IPS-18c (cell line): Measurements from ENCODE around the gene FURIN.

Experiments used
- H3K4me3 ChIP-seq: 2 replicates; pipeline ENCODE4 v1.7.0; 2013; ENCODE audit warnings: low read depth, mild to moderate bottlenecking, low read length, moderate library complexity; ENCODE audit not compliant: insufficient read depth
- H3K9me3 ChIP-seq: one replicate; pipeline ENCODE4 v1.6.1; 2013; ENCODE audit warnings: mild to moderate bottlenecking, low read length, moderate library complexity; ENCODE audit not compliant: control insufficient read depth, insufficient read depth

The FURIN gene

DNA sequence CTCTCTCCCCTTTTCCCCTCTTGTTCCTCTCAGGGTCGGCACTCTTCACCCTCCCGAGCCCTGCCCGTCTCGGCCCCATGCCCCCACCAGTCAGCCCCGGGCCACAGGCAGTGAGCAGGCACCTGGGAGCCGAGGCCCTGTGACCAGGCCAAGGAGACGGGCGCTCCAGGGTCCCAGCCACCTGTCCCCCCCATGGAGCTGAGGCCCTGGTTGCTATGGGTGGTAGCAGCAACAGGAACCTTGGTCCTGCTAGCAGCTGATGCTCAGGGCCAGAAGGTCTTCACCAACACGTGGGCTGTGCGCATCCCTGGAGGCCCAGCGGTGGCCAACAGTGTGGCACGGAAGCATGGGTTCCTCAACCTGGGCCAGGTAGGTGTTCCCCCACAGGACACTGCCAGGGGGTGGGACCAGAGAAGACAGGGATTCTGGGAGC, 7.2 kb downstream of the FURIN start:
- no peaks in the 10 kb centered on the region for H3K9me3 ChIP-seq
- H3K4me3 ChIP-seq: no peak overlapping the region

DNA sequence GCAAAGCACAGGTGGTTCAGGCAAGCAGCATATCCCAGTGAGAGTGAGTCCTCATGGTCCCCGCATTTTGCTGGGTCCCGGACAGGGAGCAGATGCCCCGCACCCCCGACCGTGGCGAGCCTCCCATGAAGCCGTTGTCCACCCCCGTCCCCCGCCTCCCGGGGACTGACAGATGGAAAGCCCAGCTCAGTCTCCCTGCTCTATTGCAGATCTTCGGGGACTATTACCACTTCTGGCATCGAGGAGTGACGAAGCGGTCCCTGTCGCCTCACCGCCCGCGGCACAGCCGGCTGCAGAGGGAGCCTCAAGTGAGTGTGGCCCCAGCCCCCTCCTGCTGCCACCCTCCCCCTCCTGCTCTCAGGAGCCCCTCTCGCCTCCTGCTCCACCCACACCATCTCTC, 7.7 kb downstream of the FURIN start:
- Histone ChIP-seq H3K9me3 (no peaks in the 10 kb centered on the region), H3K4me3 (no peak overlapping the region)

DNA sequence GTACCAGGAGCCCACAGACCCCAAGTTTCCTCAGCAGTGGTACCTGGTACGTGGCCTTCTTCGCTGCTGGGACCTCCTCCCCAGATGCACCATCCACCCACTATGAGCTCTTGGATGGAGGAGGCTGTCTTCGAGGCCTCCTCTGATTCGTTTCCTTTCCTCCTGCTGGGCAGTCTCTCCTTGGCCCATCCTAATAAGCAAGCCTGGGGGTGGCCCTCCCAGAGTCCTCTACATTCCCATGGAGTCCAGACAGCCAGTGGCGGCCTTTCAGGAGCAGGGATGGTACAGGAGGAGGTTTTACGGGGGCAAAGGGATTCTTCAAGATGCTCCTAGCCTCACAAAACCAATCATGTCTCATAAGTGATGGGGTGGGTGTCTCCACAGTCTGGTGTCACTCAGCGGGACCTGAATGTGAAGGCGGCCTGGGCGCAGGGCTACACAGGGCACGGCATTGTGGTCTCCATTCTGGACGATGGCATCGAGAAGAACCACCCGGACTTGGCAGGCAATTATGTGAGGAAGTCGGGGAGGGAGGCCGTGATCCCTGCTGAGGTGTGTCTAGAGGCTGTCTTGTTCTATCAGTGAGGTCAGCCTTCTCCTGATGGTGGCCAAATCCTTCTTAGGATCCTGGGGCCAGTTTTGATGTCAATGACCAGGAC, 8.3 kb downstream of the FURIN start:
- no peaks in the 10 kb centered on the region for H3K9me3 ChIP-seq
- H3K4me3 ChIP-seq: no peak overlapping the region

- Histone ChIP-seq H3K4me3 (no peak overlapping the region; the same call in 1 of the 2 replicates), H3K9me3 (no peaks in the 10 kb centered on the region)
Measured at GRCh38 chr15:90877315-90877714, 8.9 kb downstream of the FURIN start.

DNA sequence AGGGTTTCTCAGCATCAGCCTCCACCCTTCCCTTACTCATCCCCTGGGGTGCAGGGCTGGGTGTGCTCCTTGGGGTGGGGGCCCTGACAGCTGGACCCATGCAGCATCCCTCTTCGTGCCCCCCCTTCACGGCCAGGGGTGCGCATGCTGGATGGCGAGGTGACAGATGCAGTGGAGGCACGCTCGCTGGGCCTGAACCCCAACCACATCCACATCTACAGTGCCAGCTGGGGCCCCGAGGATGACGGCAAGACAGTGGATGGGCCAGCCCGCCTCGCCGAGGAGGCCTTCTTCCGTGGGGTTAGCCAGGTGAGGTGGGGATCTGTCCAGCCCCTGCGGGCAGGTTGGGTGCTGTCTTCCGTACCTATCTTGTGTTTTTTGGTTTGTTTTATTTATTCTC, 9.6 kb downstream of the FURIN start:
- Histone ChIP-seq H3K9me3 (no peaks in the 10 kb centered on the region), H3K4me3 (no peak overlapping the region)

- Histone ChIP-seq H3K9me3 (no peaks in the 10 kb centered on the region), H3K4me3 (no peak overlapping the region)
Measured at GRCh38 chr15:90878660-90879059, 10.3 kb downstream of the FURIN start.

- no peak overlapping the region for H3K4me3 ChIP-seq
- no peaks in the 10 kb centered on the region for H3K9me3 ChIP-seq
Measured at GRCh38 chr15:90879730-90880366, 11.5 kb downstream of the FURIN start.

- Histone ChIP-seq H3K9me3 (no peaks in the 10 kb centered on the region), H3K4me3 (no peak overlapping the region)
Measured at GRCh38 chr15:90880381-90881145, 12.2 kb downstream of the FURIN start.

GRCh38 chr15:90881181-90881977, 13.0 kb downstream of the FURIN start:
- Histone ChIP-seq H3K9me3 (no peaks in the 10 kb centered on the region), H3K4me3 (no peak overlapping the region)

GRCh38 chr15:90881978-90882721, 13.8 kb downstream of the FURIN start:
- H3K4me3 ChIP-seq: no peak overlapping the region
- no peaks in the 10 kb centered on the region for H3K9me3 ChIP-seq

DNA sequence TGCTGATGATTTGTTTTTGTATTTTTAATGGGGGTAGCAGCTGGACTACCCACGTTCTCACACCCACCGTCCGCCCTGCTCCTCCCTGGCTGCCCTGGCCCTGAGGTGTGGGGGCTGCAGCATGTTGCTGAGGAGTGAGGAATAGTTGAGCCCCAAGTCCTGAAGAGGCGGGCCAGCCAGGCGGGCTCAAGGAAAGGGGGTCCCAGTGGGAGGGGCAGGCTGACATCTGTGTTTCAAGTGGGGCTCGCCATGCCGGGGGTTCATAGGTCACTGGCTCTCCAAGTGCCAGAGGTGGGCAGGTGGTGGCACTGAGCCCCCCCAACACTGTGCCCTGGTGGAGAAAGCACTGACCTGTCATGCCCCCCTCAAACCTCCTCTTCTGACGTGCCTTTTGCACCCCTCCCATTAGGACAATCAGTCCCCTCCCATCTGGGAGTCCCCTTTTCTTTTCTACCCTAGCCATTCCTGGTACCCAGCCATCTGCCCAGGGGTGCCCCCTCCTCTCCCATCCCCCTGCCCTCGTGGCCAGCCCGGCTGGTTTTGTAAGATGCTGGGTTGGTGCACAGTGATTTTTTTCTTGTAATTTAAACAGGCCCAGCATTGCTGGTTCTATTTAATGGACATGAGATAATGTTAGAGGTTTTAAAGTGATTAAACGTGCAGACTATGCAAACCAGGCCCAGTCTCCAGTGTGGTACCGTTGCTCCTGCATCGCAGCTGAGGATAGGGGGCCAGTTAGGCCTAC, 14.6 kb downstream of the FURIN start:
- Histone ChIP-seq H3K9me3 (no peaks in the 10 kb centered on the region), H3K4me3 (no peak overlapping the region)

- no peak overlapping the region; the same call in 1 of the 2 replicates for H3K4me3 ChIP-seq
- no peaks in the 10 kb centered on the region for H3K9me3 ChIP-seq
Measured at GRCh38 chr15:90883526-90883975, 15.2 kb downstream of the FURIN start.

- peak within 1 kb of the TSS; percentile 31 for H3K4me3 ChIP-seq
Measured at GRCh38 chr15:90883976-90884718, 15.8 kb downstream of the FURIN start, which contains the start of gene FES. Gene FES, plus strand, starts transcription at chr15:90884504. Its CDS starts 542 bp downstream, at chr15:90885046.

DNA sequence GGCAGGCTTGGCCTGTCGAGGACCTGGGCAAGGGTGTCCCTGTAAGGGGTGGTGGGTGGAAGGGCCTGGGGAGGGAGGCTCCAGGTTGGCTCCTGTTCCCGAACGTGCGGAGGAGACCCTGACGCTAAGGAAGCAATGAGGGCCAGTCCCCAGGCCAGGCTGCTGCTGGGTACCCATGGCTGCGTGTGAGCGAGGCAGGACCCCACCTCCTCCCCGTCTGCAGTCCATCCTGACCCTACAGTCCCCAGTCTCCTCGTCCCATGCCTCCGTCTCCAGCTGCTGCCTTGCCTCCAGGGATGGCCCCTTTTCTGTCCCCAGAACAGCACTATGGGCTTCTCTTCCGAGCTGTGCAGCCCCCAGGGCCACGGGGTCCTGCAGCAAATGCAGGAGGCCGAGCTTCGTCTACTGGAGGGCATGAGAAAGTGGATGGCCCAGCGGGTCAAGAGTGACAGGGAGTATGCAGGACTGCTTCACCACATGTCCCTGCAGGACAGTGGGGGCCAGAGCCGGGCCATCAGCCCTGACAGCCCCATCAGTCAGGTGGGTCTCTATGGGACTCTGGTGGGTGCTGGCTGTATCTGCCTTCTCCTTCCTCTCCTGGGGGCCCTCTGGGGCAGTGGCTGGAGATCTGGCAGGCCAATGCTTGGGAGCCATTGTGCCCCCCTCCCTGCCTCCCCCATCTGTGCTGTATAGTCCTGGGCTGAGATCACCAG, 16.5 kb downstream of the FURIN start:
- peak overlapping the region; percentile 31 for H3K4me3 ChIP-seq

More at GRCh38 chr15:90883976-90884718, 15.8 kb downstream of the FURIN start, which contains the start of gene FES:
- no peaks in the 10 kb centered on the region for H3K9me3 ChIP-seq

More for the DNA sequence above, 16.5 kb downstream of the FURIN start:
- no peaks in the 10 kb centered on the region for H3K9me3 ChIP-seq
